Measurements from ENCODE around the gene POC5.

GRCh38 chr5:75727931-75728330, 10.7 kb upstream of the POC5 start:
- TF ChIP-seq, protein P1, sequence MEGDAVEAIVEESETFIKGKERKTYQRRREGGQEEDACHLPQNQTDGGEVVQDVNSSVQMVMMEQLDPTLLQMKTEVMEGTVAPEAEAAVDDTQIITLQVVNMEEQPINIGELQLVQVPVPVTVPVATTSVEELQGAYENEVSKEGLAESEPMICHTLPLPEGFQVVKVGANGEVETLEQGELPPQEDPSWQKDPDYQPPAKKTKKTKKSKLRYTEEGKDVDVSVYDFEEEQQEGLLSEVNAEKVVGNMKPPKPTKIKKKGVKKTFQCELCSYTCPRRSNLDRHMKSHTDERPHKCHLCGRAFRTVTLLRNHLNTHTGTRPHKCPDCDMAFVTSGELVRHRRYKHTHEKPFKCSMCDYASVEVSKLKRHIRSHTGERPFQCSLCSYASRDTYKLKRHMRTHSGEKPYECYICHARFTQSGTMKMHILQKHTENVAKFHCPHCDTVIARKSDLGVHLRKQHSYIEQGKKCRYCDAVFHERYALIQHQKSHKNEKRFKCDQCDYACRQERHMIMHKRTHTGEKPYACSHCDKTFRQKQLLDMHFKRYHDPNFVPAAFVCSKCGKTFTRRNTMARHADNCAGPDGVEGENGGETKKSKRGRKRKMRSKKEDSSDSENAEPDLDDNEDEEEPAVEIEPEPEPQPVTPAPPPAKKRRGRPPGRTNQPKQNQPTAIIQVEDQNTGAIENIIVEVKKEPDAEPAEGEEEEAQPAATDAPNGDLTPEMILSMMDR (IDR thresholded peaks at IDR 0.05): no peak
- TF ChIP-seq POLR2A (IDR thresholded peaks at IDR 0.05) (no peak), EP300 (IDR thresholded peaks at IDR 0.05) (no peak)
